Transverse colon (tissue), 4 donors: Measurements from ENCODE around the gene STK11. TPM values are rescaled to one million over a fixed set of nuclear protein-coding genes. Genes with fewer than 3 reads are reported as not detected.
A peak's percentile ranks its signal among the peaks of the same experiment; 100 is the strongest.

Experiments used
- DNase-seq: peaks from one replicate; pipeline ENCODE4 v3.0.0-alpha.2; 2019
- H3K27ac ChIP-seq, 4 donors: fragments of 200-600 bp; sonication (generic); 2 replicates each; pipeline ENCODE4 v1.5.1; 2016 to 2018; ENCODE audit warnings: inconsistent platforms in 4 of 4
- H3K27me3 ChIP-seq: fragments of 200-600 bp; sonication (generic); 2 replicates; pipeline ENCODE4 v1.5.1; 2017; ENCODE audit warnings: inconsistent platforms
- H3K36me3 ChIP-seq, 4 donors: fragments of 200-600 bp; sonication (generic); 2 replicates each; pipeline ENCODE4 v1.5.1; 2017 to 2019; ENCODE audit warnings: inconsistent platforms in 4 of 4
- H3K4me1 ChIP-seq, 4 donors: fragments of 200-600 bp; sonication (generic); 2 replicates each; pipeline ENCODE4 v1.5.1; 2017 to 2020; ENCODE audit warnings: inconsistent platforms in 4 of 4
- H3K4me3 ChIP-seq, 4 donors: fragments of 200-600 bp; sonication (generic); 1 replicate in 1 of 4; 2 replicates in 3 of 4; pipeline versions ENCODE4 v1.5.1 to v1.6.1; 2017 to 2019; ENCODE audit warnings: inconsistent platforms in 4 of 4
- H3K9me3 ChIP-seq, 2 donors: fragments of 200-600 bp; sonication (generic); 2 replicates each; pipeline ENCODE4 v1.5.1; 2017 to 2019; ENCODE audit warnings: inconsistent platforms in 2 of 2
- CTCF ChIP-seq, 5 experiments: fragments of 200-600 bp in 3 of 5; fragments of 450-650 bp in 2 of 5; sonication (generic) in 3 of 5; IDR thresholded peaks; 1 replicate in 2 of 5; 2 replicates in 3 of 5; pipeline ENCODE4 v1.5.1; 2016 to 2017; ENCODE audit warnings: antibody characterized with exemption in 5 of 5, inconsistent platforms in 3 of 5, mild to moderate bottlenecking in 2 of 5, moderate library complexity in 1 of 5
- EP300 ChIP-seq: sonication (generic); formaldehyde crosslinking; IDR thresholded peaks from one replicate; pipeline ENCODE4 v1.6.1; 2017; ENCODE audit warnings: antibody characterized with exemption, low read depth
- POLR2A ChIP-seq: fragments of 450-650 bp; IDR thresholded peaks from one replicate; pipeline ENCODE4 v1.6.1; 2016; ENCODE audit warnings: antibody characterized with exemption, mild to moderate bottlenecking, moderate library complexity
- POLR2AphosphoS5 ChIP-seq, 3 donors: sonication (generic); formaldehyde crosslinking; IDR thresholded peaks; one replicate each; pipeline ENCODE4 v1.6.1; 2016; ENCODE audit warnings: antibody characterized with exemption in 3 of 3
- WGBS, 2 donors: methylation state at CpG; one replicate each; pipeline ENCODE4 v1.1.5; 2018; ENCODE audit warnings: low coverage in 1 of 2; 5-methylcytosine and 5-hydroxymethylcytosine counted together
- in situ Hi-C, 4 donors: fragments of 200-750 bp; cut with MboI; loops; one replicate each; pipeline versions ENCODE4 v1.15.0 to v1.15.1; 2017; ENCODE audit warnings: low sequenced_read_pairs in 3 of 4, low pct_ligation_motif_present in 1 of 4, low pct_unique_long_range_greater_than_20kb in 1 of 4
- intact Hi-C: fragments of 100-400 bp; cut with DNase I; formaldehyde crosslinking; loops from one replicate; pipeline ENCODE4 v1.15.1; 2023; ENCODE audit warnings: low total_unique reads
- total RNA-seq, 4 donors: library from RNA; depleted of rRNA; stranded (reverse); fragments of >200 nt; gene quantifications; one replicate each; pipeline ENCODE4 v1.1.0, GENCODE V29; 2016

The STK11 gene
- total RNA-seq, 4 donors from 2014 or later, result 93.7 to 152 (median 103) TPM

DNA sequence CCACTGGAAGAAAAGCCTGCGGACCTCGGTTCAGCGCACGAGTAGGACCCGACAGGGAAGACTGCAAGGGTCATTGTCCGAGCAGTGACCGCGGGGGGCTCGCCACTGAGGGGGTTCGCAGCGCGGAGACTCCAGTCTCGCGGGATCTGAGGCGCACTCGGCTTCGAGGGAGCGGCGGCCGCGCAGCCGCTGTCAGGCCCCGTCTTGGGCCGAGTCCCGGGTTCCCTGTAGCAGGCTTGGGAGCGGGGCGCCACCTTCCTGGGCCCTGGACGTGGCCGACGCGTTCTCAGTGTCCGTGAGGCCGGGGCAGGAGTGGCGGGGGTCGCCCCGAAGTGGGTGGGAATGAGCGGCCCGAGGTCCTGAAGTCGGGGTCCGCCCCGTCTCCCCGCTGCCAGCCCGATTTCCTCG is 69.3 kb downstream of the STK11 start:
- Histone ChIP-seq H3K4me3 (peak overlapping the region; percentile 2 to 67 (median 58)), H3K9me3 (no peaks in the 10 kb centered on the region), H3K36me3 (peaks cover 0 to 28% (median 13%) of the 10 kb centered on the region in 4 donors), H3K27me3 (no peaks in the 10 kb centered on the region), H3K4me1 (peaks cover 55 to 70% (median 65%) of the 10 kb centered on the region in 4 donors), H3K27ac (peak overlapping the region; percentile 98 to 100 (median 100))
- no peak for DNase-seq
- in situ Hi-C loops, result loop anchor here in 2 of 4 donors (25.0 kb wide), 1 partner anchor 112 kb away; the partner anchor contains the start of gene NDUFS7 (in 2 of the 2)
- 59% methylated on average over 16 of the region's 44 CpGs; no CpG with 5 or more reads in 1 of the 2 donors for WGBS, 2 donors
- intact Hi-C loops, result no loop called here
- TF ChIP-seq POLR2AphosphoS5 (IDR thresholded peaks at IDR 0.05) (no peak), POLR2A (no peak), EP300 (no peak), CTCF (IDR thresholded peaks at IDR 0.05) (no peak)

DNA sequence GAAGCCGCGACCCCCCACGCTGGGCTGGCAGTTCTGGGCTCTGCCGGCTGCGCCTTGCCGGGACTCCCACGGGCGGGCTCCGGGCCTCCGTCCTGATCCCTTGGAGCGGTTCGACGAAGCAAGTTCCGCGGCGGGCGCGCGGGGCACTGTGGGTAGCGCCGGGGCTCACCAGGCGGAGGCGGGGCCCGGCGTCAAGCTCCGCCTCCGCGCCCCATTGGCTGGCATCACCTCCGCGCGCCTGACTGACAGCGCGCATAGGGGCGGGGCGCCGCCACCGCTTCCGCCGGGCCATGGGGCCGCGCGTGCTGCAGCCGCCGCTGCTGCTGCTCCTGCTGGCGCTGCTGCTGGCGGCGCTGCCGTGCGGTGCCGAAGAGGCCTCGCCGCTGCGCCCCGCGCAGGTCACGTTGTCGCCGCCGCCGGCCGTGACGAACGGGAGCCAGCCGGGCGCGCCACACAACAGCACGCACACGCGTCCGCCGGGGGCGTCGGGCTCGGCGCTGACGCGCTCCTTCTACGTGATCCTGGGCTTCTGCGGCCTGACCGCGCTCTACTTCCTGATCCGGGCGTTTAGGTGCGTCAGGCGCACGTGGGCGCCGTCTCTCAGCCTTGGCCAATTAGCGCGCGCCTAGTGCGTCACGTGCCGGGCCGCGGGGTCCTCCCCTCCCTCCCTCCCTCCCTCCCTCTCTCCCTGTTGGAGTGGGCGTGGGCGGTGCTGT is 69.8 kb downstream of the STK11 start, which contains the start of gene FAM174C:
Gene FAM174C (plus strand): TSS at position 271 of the 716 bp plus-strand sequence. CDS start 20 bp downstream, at position 291.
- H3K27me3 ChIP-seq, result no peaks in the 10 kb centered on the region
- H3K9me3 ChIP-seq, result no peaks in the 10 kb centered on the region
- 1% methylated on average over 59 of the region's 98 CpGs; no CpG with 5 or more reads in 1 of the 2 donors for WGBS, 2 donors
- H3K4me3 ChIP-seq, result peak within 1 kb of the TSS; percentile 54 to 67 (median 58)
- in situ Hi-C loops, result loop anchor here in 2 of 4 donors (25.0 kb wide), 1 partner anchor 112 kb away; the partner anchor contains the start of gene NDUFS7 (in 2 of the 2)
- TF ChIP-seq CTCF (IDR thresholded peaks at IDR 0.05), result no peak
- peak; percentile 75 for TF ChIP-seq POLR2A
- peak; percentile 62 to 78 (median 72) for TF ChIP-seq POLR2AphosphoS5 (IDR thresholded peaks at IDR 0.05)
- no peak for TF ChIP-seq EP300
- H3K4me1 ChIP-seq, result peaks cover 53 to 68% (median 63%) of the 10 kb centered on the region in 4 donors
- intact Hi-C loops, result no loop called here
- peak within 1 kb of the TSS; percentile 98 to 100 (median 100) for H3K27ac ChIP-seq
- H3K36me3 ChIP-seq, result peaks cover 0 to 28% (median 13%) of the 10 kb centered on the region in 4 donors
- peak; percentile 96 for DNase-seq

- WGBS, 2 donors, result 9% methylated on average over 31 of the region's 43 CpGs; no CpG with 5 or more reads in 1 of the 2 donors
- in situ Hi-C loops (loop anchor here in 2 of 4 donors (25.0 kb wide), 1 partner anchor 111 kb away; the partner anchor contains the start of gene NDUFS7 (in 2 of the 2)), intact Hi-C loops (no loop called here)
These were observed 70.5 kb downstream of the STK11 start for GRCh38 chr19:1275976-1276627.

More at GRCh38 chr19:1275976-1276627, 70.5 kb downstream of the STK11 start:
- Histone ChIP-seq H3K27ac (peak overlapping the region; percentile 98 to 100 (median 100)), H3K4me1 (peaks cover 46 to 61% (median 56%) of the 10 kb centered on the region in 4 donors), H3K27me3 (no peaks in the 10 kb centered on the region), H3K36me3 (peaks cover 0 to 28% (median 13%) of the 10 kb centered on the region in 4 donors), H3K9me3 (no peaks in the 10 kb centered on the region), H3K4me3 (peak overlapping the region; percentile 54 to 67 (median 58))
- TF ChIP-seq POLR2A (peak; percentile 54), EP300 (no peak), POLR2AphosphoS5 (IDR thresholded peaks at IDR 0.05) (peak in 2 of 3 donors; percentile 9 to 73), CTCF (IDR thresholded peaks at IDR 0.05) (no peak)
- DNase-seq, result no peak
